GM21529 (cell line): Measurements from ENCODE around the gene CEP170.
"Not testable (repeated sequence)": the region's sequence is repeated elsewhere in the genome, so short reads cannot be mapped to it uniquely, and the experiment has no call there.

Experiments used
- ATAC-seq: cut with Tn5 transposase; IDR thresholded peaks from one replicate; pipeline ENCODE4 v1.9.1; 2021; ENCODE audit not compliant: unreplicated experiment

The CEP170 gene

GRCh38 chr1:243236604-243237252 lies 18.4 kb downstream of the CEP170 start:
- peak; percentile 84 for ATAC-seq

DNA sequence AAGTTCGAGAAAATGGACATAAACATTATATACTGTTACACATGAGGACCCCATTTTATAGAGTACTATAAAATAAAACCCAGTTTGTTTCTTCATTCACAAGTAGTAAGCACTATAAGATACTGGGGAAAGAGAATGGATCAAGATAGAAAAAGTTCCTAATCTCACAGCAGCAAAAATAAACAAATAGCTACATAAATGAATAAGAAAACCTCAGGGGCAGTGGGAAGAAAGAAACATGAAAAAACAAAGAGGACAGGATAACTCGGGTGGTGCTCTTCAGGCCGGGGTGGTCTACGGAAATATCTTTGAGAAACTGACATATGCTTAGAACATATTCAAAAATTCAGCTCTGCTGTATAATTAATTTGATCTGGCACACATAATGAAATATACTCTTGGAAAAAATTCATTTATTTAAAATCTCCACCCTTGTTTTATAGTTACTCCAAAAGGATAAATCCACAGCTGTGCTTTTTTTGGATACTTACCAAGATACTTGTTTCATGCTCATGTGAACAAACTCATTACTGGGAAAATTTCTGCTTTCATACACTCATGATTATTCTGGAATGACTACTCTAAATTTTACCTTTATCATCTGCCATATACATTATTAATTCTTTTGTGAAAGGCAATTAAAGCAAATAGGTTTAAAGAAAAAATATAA lies 20.0 kb downstream of the CEP170 start:
- ATAC-seq = no peak

GRCh38 chr1:243233908-243234307 lies 21.2 kb downstream of the CEP170 start:
- no peak for ATAC-seq

DNA sequence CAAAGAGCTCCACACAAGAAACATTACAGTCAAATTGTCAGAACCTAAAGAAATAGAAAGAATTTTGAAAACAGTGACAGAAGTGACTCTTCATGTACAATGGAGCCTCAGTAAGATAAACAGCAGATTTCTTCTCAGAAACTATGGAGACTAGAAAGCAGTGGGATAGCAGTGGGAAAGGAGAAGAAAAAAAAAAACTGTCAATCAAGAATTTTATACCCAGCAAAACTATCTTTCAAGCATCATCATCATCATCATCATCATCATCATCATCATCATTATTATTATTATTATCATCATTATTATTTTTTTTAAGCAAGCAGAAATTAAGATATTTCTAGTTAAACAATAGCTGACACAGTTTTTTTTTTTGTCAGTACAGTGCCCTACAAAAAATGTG lies 24.2 kb downstream of the CEP170 start:
- ATAC-seq = no peak

GRCh38 chr1:243229526-243229925 lies 25.6 kb downstream of the CEP170 start:
- ATAC-seq = no peak

DNA sequence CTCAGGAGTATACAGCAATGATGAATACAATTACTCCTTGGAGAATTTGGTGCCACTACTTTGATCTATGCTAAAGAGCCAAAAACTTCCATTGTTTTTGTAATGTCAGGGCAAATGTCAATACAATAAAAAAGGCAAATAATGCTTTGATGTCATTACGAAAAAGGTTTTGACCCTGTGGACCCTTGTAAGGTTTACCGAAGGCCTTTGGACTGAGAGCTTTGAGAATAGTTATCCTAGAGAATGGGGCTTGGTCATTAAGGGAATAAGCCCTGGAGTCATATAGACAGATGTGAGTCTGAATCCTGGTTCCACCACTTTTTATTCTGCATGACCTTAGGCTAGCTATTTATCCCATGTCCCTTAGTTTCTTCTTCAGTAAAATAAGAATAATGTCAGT lies 27.5 kb downstream of the CEP170 start:
- ATAC-seq = no peak

- ATAC-seq = no peak
These were observed 37.0 kb downstream of the CEP170 start for GRCh38 chr1:243218059-243218458.

DNA sequence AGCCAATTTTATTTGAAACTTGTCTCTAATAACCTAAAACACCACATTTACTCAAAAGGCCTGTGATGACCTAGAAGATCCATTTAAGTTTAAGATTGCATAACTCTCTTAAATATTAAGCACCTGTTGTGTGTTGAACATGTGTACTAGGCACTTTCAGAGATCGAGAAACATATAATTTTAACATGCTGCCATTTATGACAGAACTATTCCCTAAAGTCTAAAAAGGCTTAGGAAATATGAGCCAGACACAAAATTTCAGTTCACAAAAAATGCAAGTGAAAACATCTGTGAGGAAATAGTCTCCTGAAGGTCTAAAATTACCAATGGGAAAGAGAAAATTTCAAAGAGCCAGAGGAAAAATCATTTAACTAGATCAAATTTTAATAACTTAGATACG lies 37.7 kb downstream of the CEP170 start:
- no peak for ATAC-seq

- ATAC-seq = no peak
These were observed 38.3 kb downstream of the CEP170 start for GRCh38 chr1:243216741-243217140.

GRCh38 chr1:243215276-243215875 lies 39.7 kb downstream of the CEP170 start:
- ATAC-seq = not testable (repeated sequence)

- ATAC-seq = no peak
These were observed 41.9 kb downstream of the CEP170 start for GRCh38 chr1:243213045-243213787.

GRCh38 chr1:243211984-243212383 lies 43.1 kb downstream of the CEP170 start:
- ATAC-seq = not testable (repeated sequence)

- ATAC-seq = not testable (repeated sequence)
These were observed 50.0 kb downstream of the CEP170 start for GRCh38 chr1:243205026-243205501.

DNA sequence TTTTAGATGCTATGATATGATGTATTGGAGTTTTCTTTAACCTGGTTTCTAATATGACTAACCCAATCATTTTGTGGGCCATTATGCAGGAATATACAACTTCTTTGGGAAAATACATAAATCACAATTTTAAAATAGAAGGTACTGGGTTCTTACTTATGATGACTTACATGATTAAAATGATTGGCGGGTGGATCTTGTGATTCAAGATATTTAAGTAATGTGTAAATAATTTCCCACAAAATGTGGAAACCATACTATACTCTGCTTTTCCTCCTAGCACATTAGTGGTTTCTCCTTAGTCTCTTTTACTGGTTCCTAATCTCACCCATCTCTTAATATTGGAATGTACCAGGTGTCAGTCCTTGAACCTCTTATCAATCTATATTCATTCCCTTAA lies 50.7 kb downstream of the CEP170 start:
- not testable (repeated sequence) for ATAC-seq

DNA sequence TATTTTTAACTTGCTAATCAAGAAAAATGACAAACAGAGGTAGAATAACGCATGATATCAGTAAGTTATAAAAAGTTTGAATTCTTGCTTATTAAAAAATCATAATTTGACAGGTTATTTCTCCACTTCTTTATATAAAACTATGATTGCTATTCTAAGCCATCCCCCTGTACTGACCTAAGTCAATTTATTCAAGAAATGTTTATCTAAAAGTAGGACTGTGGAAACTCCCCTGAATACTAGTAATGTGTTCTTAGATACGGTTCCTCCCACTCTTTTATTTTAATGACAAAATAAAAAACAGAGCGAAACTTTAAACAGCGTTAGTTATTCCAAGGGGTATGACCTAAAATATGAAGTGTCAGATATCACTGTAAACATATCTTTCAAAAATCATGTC lies 51.9 kb downstream of the CEP170 start:
- ATAC-seq = not testable (repeated sequence)

DNA sequence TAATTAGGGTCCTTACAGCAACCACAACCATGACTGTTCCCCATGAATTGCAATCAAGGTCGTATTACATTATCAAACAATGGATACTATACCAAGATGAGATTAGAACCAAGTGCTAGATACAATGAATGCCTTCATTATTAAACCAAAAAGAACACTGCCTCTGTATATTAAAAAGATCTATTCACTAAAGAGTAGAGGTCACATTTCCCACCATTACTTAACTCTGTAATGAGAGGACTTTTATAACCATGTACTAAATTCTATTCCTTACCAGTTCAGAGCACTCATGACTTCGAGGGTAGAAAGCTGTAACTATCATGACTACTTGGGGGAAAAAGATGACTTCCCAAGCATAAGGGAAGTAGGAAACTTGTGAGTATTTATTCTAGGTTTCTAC lies 53.8 kb downstream of the CEP170 start:
- not testable (repeated sequence) for ATAC-seq

- ATAC-seq = not testable (repeated sequence)
These were observed 57.6 kb downstream of the CEP170 start for GRCh38 chr1:243197524-243197923.

DNA sequence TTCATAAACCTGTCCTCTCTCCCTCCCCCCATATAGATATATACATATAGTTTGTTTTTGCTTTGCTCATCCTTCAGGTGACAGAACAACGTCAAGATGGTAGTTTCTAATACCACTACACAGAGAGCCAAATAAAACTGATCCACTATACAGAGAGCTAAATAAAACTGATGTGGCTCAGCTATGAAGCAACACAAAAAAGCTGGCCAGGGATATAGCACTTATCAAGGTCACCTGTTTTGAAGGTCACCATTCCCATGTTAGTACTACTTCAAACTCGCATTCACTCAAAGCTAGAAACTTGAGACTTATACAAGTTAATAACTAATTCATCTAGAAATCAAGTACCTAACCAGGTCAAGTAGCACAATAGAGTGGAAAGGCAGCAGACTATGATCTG lies 61.8 kb downstream of the CEP170 start:
- ATAC-seq = not testable (repeated sequence)

- ATAC-seq = not testable (repeated sequence)
These were observed 68.7 kb downstream of the CEP170 start for GRCh38 chr1:243186201-243186995.

GRCh38 chr1:243184787-243185186 lies 70.3 kb downstream of the CEP170 start:
- ATAC-seq = not testable (repeated sequence)

DNA sequence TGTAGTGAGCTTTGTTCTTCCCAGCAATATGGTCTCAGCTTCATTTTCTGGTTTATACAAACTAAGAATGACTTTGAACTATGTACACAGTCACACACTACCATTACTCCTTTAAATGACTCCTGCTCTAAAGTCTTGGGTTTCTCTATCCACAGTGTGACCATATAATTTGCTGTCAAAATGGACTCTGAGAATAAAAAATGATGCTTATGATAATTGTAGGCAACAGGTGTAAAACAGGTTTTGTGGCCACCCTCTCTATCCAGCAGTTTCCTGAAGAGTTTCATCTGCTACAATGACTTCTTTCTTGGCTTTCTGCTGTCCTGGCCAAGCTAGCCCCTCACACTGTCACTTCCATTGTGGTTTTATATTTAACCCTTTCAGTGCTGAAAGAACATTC lies 71.4 kb downstream of the CEP170 start:
- not testable (repeated sequence) for ATAC-seq
